ENCODE results near the gene KLHL29.

Gene KLHL29

DNA sequence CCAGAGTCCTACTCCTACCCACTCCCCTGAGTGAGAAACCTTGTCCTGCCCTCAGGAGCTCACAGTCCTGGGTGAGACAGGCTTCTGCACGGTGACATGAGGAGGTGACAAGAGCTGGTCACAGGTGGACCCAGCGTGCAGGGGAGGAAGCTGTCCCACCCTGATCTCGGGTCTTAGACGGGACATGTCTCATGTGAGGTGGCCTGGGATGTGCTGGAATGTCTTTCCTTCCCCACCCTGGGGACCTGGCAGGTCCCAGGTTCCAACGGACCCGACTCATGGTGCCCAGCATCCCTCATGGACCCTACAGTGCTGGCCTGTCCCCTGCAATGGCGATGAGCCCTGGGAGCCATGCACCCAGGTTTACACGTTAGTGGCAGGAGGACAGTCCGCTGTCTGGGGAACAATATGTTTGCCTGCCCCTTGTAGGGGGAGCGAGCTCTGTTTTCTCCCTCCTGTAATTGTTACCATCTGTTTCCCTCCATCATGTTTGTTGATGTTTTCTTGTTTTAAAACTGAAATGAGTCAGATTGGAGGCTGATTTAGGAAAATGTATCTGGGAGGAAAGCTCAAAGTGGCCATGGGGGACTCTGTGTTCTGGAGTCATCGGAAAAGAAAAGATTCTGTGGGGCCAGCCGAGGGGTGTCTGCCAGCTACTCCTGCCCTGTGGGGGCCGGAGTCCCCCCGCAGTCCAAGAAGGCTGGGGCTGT is 238.1 kb downstream of the KLHL29 start:
- no peak for DNase-seq

DNA sequence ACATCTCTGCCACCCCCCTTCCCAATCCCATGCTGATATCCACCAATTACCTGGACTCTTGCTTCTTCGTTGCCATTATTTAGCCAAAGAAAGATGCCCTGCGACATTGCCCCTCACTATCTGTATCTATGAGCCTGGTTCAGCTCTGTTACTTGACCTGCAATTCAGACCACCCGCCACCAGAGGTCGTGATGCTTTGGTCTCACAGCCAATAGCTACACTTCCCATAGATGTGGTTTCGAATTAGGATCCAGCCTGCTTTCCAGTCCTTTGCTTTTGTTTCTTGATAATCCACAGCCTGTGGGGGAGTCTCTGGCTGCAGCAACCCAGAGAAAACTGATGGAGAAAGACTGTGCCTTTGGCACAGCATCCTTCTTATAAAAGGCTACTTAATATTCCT is 239.4 kb downstream of the KLHL29 start:
- no peak for DNase-seq

DNA sequence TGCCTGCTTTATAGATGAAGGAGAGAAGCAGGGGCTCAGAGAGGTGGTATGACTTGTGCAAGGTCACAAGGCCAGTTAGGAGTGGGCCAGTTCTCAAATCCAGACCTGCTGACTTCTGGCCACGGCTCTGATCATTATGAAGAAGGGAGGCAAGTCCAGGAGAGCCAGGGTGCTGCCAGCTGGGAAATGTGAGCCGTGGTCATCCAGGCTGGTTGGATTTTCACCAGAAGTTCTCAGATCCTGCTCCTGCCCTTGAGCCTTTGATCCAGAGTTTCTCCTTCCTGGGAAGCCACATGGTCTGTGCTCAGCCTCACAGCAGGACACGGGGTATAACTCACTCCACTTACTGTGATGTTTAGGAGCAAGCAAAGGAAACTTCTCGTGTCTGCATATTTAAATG is 239.9 kb downstream of the KLHL29 start:
- no peak for DNase-seq

DNA sequence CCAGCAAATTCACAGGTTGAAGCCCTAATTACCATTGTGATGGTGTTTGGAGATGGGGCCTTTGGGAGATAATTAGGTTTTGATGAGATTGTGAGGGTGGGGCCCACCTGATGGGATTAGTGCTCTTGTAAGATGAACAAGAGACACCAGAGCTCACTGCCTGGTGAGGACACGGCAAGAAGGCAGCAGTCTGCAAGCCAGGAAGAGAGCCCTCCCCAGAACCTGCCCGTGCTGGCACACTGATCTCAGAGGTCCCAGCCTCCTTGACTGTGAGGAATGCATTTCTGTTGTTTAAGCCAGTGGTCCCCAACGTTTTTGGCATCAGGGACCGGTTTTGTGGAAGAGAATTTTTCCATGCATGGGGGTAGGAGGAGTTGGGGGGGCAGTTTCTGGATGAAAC is 240.7 kb downstream of the KLHL29 start:
- DNase-seq = no peak

DNA sequence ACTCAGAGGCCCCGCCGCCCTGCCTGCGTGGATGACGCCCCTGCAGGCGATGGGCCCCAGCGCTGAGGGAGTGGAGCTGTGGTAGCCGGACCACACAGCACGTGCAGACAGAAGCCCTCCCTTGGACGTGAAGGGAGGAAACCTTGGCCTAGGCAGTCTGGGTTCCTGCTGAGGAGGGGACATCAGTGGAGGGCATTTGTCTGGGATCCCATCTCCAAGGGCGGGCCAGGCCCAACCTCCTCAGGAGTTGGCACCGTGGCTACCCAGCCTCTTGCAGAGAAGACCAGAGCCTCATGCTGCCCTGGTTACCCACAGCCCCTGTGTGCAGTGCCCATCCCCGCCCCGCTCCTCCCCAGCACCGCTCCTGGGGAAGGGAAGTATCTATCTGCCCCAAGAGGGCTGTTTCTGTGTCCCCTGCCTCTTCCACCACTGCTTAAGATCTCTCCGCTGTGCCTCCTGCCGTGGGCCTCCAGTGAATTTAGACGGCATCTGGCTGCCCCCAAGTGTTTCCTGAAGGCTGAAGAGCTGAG is 241.8 kb downstream of the KLHL29 start:
- no peak for DNase-seq

DNA sequence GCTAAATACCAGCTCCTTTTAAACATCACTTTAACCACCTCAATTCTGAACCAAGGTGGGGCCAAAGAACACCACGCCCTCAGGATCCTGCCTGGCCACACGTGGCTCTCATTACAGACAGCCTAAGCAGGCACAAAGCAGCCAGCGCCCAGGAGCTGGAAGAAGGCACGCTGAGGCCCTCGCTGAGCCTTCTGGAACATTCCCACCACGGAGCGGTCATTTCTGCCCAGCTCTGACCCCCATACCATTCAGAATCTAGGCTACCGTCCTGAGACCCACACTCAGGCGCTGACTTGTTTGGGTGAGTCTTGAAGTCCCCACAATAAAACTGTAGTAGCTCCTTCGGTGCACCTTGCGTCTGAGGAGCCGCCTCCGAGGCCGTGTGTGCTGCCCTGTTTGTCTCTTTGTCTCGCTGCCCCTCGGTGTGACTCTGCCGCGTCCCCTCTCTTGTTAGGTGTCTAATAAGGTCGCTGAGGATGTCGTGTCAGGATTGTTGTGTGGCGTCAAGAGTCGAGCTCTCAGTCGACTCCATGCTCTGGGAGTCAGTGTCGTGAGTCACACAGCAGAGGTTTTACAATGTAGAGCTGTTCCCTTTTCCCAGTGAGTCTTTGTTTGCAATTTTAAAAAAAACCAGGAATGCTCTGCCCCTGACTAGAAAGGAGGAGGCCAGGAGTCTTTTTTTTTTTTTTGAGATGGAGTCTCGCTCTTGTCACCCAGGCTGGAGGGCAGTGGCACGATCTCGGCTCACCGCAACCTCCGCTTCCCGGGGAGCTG is 242.4 kb downstream of the KLHL29 start:
- DNase-seq = no peak

DNA sequence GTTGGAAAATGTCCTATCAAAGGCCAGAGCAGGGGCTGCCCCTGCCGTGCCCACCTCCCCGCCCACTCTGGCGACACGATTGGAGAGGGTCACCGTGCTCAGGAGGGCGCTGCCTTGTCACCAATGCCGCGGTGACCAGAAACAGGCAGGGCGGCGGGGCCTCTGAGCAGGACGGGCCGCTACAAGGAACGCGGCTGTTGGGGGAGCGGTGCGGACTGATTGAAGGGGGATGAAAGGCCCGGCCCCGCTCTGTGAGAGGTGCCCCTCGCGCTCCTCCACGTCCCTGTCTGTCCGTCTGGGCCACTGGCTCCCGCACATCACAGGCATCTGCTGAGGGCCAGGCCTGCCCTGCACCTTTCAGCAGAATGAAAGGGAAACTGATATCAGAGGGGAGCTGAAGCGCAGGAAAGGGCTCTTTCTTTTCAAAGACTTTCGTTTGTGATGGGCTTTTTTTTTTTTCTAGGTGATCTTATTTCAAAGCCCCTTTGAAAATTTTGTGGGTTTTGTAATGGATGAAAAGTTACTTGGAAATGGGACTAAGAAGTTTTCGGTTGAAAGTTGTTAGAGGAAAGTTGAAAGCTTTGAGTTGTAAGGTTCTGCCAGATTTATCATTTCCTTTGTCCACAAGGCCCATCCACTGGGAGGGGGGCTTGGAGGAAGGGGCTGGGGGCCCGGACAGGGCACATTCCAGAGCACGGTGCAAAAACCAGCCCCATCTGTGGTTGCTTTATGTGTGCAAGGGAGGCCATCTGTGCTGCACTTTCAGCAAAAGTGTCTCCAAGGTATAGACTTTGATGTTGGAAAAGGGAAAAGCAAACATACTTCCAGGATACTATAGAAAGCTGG is 244.2 kb downstream of the KLHL29 start:
- no peak for DNase-seq

DNA sequence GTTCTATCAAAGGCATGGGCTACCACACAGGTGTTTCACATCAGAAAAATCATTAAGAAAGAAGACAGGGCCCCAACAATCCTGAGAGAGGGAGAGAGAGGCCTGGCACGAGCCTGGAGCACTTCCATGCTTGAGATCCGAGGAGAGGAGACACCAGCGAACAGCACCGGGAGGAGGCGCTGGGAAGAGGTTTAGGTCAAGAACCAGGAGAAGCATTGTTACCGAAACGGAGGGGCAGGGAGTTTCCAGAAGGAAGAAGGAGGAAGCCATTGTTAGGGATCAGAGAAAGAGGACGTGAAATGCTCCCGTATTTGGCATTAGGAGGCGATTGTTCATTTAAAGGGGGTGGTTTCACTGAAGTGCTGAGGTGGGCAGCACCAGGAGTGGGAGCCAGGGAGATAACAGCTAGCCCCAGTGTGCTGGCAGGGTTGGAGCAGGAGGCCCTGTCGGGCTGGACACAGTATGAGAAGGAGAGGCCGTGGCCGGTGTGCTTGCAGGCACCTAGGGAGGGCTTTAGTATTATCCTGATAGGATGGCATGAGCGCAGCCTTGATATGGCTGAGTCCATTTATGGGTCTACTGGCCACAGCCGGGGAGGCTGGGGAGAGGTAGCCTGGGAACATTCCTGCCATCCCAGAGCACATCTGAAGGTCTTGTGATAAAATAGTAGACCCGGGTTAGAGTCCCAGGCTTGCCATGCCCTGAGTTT is 244.9 kb downstream of the KLHL29 start:
- no peak for DNase-seq

DNA sequence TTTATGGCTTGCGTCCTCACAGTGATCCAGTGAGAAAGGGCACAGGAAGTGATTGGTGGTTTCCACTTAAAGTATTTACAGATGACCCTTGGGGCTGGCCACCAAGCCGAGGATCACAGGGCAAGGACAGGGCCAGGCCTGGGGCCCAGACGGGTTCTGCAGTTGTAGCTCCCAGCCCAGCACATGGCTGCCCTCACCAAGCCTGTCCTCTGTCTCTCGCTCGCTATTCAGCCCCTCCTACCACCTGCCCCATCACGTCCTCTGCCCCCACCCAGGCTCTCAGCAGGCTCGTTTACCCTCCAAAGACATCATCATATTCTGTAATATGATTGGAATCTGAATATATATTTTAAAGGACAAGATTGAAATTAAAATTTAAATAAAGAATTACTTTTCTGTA is 246.0 kb downstream of the KLHL29 start:
- DNase-seq = no peak

DNA sequence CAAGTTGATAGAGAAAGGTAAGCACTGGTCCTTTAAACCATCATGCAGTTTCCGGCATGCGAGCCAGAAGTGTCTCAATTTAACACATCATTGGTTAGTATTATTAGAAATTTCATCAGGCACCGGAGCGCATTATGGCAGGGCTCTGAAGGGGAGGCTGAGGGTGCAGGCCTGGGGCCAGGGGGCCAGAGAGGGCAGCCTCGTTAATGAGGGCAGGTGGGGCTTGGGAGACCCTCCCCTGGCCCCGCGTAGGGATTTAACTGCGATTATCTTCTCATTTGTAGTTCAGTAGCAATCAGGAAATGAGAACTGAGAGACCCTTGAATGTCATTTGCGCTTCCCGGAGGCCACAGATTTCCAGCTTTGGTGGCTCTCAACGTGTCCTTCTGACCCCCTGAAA is 246.4 kb downstream of the KLHL29 start:
- DNase-seq = no peak

DNA sequence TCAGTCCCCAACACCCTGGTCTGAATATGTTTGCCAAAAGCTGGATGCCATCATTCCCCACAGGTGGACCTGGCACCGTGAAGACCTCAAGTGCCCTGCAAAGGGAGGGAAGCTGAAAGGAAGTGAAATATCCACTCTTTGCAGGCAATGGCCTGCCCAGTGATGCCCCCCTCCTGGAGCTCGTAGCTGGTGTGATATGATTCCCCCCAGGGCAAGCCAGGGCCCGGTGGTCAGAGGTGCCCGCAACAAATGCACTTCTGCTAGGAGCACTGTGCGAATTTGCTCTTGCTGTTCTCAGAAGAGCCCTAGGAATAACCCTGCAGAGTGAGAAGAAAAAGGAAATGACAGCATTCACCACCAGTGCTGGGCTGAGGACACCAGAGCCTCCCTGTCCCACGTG is 247.4 kb downstream of the KLHL29 start:
- DNase-seq = no peak

DNA sequence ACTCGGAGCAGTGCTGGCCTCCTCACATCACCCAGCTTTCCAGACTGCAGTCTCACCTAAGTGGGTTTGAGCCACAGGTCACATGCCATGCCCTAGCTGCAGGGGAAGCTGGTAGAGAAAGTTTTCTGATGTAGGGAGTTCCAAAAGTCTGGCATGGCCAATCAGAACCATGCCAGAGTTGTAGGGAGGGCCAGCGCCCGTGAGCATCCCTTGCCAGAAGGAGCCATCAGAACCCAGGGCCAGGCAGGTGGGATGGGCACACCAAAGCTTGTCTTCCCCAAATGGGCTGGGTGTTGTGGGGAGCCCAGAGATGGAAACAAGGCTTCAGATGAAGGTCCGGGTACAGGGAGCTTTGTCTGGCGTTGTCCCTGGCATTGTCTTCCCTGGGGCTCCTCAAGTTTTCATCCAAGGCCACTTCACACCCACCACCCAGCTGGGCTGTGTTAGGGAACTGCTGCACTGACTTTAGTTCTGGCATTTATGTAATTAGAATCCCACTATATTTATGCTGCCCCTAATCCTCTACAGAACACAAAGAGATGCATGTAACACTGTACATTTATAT is 247.9 kb downstream of the KLHL29 start:
- DNase-seq = no peak

DNA sequence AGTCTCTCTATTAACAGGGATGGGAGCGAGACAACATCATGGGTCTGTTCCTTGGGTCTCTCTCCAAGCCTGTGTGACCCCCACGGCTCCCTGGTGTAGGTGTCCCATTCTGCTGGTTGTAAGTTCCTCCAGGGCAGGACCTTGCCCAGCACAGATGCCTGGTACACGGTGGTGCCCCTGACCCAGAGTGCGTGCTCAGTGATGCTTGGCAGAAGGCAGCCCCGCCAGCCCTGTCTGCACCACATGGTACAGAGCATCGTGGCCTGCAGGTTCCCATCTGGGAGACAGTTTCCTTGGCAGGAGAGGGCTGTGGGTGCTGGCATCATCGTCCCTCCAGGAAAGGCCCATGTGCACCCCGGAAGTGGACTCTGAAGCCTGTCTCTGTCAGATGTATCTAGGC is 249.0 kb downstream of the KLHL29 start:
- no peak for DNase-seq

DNA sequence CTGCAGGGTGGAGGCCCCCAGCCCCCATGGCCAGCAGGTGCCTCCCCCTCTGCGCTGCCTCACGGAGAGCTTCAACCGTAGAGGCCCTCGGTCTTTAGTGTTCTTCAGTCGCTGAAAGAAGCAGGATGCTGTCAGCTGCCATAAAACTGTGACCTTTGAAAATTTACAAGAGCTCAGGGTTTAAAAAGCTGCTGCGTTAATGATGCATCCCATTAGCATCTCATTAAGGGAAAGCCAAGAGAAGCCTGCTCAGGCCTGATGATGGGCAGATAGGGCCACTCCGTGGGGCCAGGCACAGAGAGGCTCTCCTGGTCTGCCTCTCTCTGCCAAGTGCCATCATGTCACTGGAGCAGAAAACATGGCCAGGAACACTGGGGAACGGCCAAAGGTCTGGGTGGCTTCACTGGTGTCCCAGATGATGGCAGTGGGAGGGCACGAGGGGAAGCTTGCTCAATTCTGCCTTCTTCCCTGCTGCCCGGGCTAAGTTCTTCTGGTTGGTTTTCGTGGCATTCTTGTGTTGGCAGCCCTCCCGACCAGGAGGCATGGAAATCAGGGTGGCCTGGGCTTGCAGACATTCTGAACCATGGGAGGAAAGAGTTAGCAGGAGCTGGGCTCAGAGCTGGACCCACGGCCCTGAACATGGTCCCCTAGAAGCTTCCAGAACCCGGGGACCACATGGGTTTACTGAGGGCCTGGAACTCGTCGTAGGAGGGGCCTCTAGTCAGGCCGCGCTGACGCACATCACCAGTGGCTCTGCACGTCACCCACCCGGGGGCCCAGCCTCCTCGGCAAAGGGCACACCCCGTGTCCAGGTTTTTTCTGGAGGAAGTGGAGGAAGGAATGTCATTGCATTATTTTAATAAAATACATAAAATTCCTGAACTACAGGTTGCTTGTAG is 250.7 kb downstream of the KLHL29 start:
- DNase-seq = no peak

DNA sequence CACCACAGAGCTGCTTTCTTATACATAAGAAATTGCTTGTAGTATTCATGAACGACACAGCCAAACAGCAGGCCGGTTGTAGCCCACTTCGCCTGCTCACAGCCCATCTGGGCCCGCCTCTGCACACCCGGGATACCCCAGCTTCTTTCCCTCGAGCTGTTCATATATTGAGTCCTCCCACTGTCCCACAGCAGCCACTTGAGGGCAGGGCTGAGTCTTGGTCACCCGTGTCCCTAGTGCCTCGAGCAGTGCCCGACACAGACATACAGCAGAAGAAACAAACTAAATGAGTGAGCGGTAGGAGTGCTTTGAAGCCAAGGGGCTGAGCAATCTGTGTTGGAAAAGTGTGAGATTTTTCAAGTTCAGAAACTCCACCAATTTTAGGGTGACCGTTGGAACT is 251.4 kb downstream of the KLHL29 start:
- no peak for DNase-seq

DNA sequence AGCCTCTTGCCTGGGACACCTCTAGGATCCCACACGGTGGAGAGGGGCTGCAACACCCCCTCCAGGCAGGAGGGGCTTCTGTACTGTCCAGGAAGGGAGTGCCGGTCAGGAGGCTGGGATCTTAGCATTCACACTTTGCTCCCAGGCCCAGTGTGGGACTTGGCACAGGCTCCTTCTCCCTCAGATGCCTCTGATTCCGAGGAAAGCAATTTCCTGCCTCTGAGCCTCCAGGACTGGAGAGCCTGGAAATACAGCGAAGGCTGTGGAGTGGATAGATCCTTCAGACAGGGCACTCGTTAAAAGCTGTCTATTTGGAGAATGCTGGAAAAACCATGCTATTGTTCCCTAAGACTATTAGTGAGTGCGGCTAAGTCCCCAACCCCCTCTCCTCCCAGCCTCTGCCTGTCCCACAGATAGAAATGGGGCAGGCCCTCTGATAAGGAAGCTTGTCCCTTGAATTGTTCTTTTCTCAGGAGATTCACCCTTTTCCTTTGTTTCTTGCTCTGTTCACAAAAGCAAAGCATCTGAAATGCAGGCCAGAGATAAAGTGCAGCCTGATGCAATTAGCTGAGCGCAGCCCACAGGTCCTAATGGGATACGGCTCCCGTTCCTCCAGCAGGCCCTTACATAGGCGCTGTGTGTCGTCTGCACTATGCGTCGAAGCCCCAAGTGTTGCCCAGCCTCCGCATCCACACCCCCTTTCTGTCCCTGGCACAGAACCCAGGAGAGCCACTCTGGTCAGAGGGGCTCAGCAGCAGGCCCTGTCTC is 252.2 kb downstream of the KLHL29 start:
- DNase-seq = no peak

DNA sequence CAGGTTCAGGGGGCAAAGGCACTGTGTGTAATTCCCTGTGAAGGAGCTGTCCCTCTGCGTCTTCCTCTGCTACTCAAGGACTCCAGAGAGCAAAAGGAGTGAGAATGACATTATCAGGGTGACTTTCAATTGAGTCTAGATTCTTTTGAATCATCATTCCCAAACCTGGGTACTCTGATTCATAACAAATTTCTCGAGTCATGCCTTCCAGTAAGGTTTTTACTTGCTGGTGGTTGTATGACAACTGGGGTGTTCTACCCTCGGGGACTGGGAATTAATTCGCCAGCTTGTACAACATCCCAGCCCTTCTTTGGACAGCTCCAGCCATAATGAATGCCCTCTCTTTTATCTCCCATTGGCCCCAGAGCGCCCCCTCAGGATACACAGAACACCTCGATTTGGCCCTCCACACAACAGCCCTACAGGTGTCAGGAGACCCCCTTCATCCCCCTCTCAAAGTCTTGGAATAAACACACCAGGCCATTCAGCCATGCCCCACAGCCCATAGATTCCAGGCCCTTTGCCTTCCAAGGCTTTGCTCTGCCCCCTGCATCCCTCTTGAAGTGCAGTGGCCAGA is 254.5 kb downstream of the KLHL29 start:
- DNase-seq = no peak

DNA sequence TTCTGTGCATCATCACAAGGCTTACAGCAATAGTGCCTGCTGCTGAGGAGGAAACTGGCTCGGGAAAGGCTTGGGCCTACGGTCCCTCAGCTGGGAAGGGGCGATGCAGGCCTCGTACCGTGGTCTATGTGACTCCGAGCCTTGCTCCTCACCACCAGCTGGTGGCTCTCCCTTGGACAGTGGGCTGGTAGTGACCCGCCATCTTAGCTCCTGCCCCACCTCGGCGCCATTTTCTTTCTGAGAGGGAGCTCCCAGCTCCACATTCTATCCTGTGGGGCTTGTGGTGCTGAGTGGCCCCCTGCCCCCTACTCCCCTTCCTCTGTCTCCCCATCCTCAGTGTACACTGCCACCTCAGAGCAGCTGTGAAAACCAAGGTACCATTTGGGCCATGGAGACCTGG is 255.7 kb downstream of the KLHL29 start:
- no peak for DNase-seq

DNA sequence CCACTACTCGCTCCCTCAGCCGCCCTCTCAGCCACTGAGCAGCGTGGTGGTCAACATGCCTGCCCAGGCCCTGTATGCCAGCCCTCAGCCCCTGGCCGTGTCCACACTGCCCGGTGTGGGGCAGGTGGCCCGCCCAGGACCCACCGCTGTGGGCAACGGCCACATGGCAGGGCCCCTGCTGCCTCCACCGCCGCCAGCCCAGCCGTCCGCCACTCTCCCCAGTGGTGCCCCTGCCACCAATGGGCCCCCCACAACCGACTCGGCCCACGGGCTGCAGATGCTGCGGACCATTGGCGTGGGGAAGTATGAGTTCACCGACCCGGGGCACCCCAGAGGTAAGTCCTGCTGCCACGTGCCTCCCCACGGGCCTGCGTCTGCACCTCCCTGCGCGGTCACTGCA is 257.5 kb downstream of the KLHL29 start:
- DNase-seq = no peak

DNA sequence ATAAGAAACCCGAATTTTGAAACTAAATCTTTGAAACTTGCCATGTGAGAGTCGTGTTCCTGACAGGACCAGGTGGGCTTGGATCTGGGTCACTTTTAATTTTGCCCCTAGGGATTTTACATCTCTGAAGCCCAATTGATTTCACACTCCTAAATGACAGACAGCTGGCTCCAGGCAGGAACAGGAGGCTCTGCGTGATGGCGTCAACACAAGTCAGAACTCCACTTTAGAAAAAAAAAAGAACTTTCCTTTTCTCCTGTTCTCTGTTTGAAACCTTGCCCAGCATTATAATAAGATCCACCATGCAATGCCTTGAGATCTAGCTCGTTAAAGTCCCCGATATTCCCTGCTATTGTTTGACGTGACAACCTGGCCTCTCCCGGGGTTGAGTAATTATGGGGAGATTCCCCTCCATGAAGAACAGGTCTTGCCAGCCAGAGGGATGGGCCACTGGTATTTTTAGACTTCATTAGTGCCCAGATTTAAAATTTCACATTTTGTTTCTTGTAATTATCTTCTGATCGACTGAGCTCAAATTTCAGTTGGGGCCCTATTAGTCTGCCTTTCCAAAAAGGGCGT is 260.3 kb downstream of the KLHL29 start:
- DNase-seq = no peak

Measured in NCI-H2029 (cell line).